ENCODE results near the gene KRT15.
A peak's percentile ranks its signal among the peaks of the same experiment; 100 is the strongest.

The KRT15 gene

DNA sequence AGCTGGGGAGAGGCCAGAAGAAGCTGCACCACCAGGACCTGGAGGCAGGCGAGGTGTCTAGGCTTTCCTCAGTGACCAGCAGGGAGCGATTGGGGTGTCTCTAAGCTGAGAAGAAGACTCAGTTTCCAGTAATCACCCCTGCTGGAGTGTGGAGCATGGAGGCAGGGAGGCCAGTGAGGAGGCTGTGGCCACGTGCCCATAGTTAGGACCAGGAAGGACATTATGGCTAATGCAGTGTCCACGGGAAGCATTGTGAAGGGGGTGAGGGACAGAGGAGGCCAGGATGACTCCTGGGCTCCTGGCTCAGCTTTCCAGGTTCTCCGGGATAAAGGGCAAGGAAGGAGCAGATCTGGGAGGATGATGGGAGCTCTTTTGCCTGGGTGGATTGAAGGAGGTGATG, 19.0 kb downstream of the KRT15 start:
- H3K4me3 ChIP-seq (ENCODE audit: low read depth, low read length), result no peak overlapping the region
- H3K4me1 ChIP-seq, result peaks cover 5% of the 10 kb centered on the region; the same call in 1 of the 2 replicates
- DNase-seq, result no peak
- no peaks in the 10 kb centered on the region for H3K36me3 ChIP-seq
- H3K9me3 ChIP-seq, result no peaks in the 10 kb centered on the region
- no peaks in the 10 kb centered on the region for H3K27me3 ChIP-seq
- TF ChIP-seq, protein P1, sequence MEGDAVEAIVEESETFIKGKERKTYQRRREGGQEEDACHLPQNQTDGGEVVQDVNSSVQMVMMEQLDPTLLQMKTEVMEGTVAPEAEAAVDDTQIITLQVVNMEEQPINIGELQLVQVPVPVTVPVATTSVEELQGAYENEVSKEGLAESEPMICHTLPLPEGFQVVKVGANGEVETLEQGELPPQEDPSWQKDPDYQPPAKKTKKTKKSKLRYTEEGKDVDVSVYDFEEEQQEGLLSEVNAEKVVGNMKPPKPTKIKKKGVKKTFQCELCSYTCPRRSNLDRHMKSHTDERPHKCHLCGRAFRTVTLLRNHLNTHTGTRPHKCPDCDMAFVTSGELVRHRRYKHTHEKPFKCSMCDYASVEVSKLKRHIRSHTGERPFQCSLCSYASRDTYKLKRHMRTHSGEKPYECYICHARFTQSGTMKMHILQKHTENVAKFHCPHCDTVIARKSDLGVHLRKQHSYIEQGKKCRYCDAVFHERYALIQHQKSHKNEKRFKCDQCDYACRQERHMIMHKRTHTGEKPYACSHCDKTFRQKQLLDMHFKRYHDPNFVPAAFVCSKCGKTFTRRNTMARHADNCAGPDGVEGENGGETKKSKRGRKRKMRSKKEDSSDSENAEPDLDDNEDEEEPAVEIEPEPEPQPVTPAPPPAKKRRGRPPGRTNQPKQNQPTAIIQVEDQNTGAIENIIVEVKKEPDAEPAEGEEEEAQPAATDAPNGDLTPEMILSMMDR (IDR thresholded peaks at IDR 0.05; ENCODE audit: low read depth, low read length), result no peak

DNA sequence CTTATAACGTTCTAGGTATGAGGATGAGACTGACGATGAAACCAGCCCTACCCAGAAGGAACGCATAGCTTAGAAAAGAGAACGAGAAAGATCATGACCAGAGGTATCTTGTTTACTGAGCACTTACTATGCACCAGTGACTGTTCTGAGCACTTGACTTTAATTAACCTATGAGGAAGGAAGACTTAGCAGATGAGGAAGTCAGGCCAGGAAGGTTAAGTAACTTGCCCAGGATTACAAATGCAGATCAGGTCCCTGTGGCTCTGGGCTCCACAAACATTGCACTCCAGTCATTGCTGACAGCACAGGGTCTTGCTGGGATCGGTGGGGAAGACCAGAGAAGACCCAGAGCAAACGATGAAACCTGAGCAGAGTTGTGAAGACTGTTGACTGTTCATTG, 20.4 kb downstream of the KRT15 start:
- DNase-seq, result no peak
- TF ChIP-seq, protein P1 (IDR thresholded peaks at IDR 0.05; ENCODE audit: low read depth, low read length), result no peak
- no peaks in the 10 kb centered on the region for H3K9me3 ChIP-seq
- H3K27me3 ChIP-seq, result no peaks in the 10 kb centered on the region
- no peaks in the 10 kb centered on the region for H3K36me3 ChIP-seq
- H3K4me3 ChIP-seq (ENCODE audit: low read depth, low read length), result no peak overlapping the region
- H3K4me1 ChIP-seq, result peaks cover 5% of the 10 kb centered on the region; the same call in 1 of the 2 replicates

DNA sequence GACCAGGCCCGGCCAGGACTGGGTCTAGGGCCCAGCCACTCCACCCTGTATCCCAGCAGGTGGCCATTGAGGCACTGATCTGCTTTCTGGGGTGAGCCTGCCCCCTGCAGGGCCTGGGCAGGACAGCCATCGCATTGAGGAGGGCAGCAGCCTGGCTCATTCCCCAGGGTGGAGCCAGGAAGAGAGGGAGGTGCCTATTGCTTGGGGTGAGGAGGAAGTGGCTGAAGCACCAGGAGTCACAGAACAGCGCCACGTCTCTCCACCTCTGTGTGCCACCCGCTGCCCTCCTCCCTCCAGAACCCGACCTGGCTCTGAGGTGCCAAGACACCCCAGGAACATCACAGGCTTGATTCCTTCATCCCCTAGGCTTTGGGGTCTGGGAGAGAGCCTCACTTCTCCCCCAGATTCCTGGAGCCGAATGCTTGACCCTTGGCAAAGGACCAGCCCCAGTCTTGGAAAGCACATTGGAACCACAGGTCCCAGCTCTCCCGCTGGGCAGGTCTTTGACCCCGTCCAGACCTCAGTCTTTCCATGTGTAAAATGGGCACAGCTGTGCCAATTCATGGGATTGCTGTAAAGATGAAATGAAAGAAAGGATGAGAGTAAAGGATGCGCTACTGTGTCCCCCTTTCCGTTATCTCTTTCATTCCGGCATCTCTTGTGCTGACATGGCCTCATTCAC, 21.7 kb downstream of the KRT15 start:
- TF ChIP-seq, protein P1 (IDR thresholded peaks at IDR 0.05; ENCODE audit: low read depth, low read length), result peak; percentile 91
- peaks cover 13% of the 10 kb centered on the region for H3K4me1 ChIP-seq
- H3K9me3 ChIP-seq, result no peaks in the 10 kb centered on the region
- H3K4me3 ChIP-seq (ENCODE audit: low read depth, low read length), result no peak overlapping the region
- no peaks in the 10 kb centered on the region for H3K27me3 ChIP-seq
- DNase-seq, result peak; percentile 84
- no peaks in the 10 kb centered on the region for H3K36me3 ChIP-seq

DNA sequence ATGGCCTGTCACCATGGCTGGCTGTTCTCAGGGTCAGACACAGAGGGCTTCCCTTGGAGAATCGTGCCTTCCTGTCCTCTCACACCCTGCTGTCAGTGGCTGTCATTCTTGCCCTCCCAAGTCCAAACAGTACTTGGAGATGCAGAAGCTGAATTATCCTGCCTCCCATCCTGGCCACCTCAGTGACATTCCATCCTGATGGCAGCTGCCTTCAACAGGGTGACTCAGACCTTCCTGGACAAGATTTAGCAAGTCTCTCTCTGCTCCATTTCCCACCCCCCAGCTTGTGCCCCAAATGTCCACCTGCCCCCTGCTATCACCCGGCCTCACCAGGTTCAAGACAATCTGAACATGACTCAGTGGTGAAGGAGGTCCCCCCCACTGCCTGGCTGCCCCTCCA, 24.2 kb downstream of the KRT15 start:
- Histone ChIP-seq H3K27me3 (no peaks in the 10 kb centered on the region), H3K4me3 (ENCODE audit: low read depth, low read length) (no peak overlapping the region), H3K36me3 (no peaks in the 10 kb centered on the region), H3K4me1 (peaks cover 7% of the 10 kb centered on the region), H3K9me3 (no peaks in the 10 kb centered on the region)
- DNase-seq, result no peak
- TF ChIP-seq, protein P1 (IDR thresholded peaks at IDR 0.05; ENCODE audit: low read depth, low read length), result no peak

DNA sequence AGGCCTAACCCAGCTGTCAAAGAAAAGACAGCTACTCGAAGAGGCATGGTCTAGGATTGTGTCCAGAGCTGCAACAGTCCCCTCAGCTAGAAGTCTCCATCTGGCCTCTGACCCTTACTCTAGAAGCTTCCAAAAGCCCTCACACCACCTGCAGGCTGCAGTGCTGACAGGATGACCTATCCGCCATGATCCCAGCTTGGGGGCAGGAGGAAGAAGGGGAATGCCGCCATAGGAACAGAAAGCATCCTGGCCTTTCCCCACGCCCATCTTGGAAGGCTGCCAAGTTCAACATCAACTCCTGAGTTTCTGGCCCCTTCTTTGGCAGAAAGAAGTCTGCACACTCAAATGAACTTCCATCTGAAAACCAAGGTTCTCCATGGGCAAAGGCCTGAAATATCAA, 25.9 kb downstream of the KRT15 start:
- Histone ChIP-seq H3K4me3 (ENCODE audit: low read depth, low read length) (no peak overlapping the region), H3K9me3 (no peaks in the 10 kb centered on the region), H3K27me3 (no peaks in the 10 kb centered on the region), H3K36me3 (no peaks in the 10 kb centered on the region), H3K4me1 (peaks cover 7% of the 10 kb centered on the region)
- TF ChIP-seq, protein P1 (IDR thresholded peaks at IDR 0.05; ENCODE audit: low read depth, low read length), result no peak
- DNase-seq, result peak; percentile 70

DNA sequence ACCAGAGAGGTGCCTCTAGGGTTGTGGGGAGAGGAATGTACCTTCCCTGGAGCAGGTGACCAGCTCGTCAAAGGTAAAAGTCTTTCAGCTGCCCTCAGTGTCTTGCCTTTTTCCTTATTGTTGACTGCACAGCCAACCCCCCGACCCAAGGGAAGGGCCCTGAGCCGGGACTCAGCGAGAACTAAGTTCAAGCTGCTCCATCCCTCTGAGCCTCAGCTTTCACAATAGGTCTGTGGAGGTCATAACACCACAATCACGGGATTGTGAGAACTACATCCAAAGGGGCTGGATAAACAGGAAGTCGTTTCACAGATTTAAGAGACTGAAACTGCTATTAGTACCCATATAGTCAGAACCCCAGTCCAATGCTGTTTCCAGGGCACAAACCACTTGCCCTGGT, 26.3 kb downstream of the KRT15 start:
- Histone ChIP-seq H3K9me3 (no peaks in the 10 kb centered on the region), H3K4me3 (ENCODE audit: low read depth, low read length) (no peak overlapping the region), H3K4me1 (peaks cover 7% of the 10 kb centered on the region), H3K36me3 (no peaks in the 10 kb centered on the region), H3K27me3 (no peaks in the 10 kb centered on the region)
- TF ChIP-seq, protein P1 (IDR thresholded peaks at IDR 0.05; ENCODE audit: low read depth, low read length), result no peak
- DNase-seq, result no peak

Measured in BE2C (cell line).